AG20443 (cell line): ENCODE results near the gene SLC4A4.
A peak's percentile ranks its signal among the peaks of the same experiment; 100 is the strongest.

ENCODE experiments used
- DNase-seq: peaks from one replicate; pipeline ENCODE4 v3.0.0; 2012; ENCODE audit warnings: low spot score, mixed read lengths

The SLC4A4 gene

DNA sequence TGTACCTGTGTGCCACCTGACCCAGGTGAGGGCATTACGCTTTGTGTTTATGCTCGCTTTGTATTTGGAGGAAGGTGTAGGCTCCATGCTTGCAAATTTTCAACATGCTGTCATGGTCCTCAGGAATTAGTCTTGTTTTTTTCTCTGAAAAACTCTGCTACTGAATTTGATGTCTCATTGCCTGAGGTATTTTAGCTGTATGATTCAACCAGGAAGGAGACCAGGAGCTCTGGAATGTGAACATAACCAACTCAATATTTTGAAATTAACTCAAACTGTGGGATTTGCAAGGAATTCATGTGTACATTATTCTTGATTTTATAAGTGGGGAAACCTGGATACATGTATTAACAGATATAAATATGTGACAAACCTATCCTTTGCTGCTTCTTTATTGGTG lies 134.1 kb downstream of the SLC4A4 start:
- DNase-seq = peak; percentile 65

DNA sequence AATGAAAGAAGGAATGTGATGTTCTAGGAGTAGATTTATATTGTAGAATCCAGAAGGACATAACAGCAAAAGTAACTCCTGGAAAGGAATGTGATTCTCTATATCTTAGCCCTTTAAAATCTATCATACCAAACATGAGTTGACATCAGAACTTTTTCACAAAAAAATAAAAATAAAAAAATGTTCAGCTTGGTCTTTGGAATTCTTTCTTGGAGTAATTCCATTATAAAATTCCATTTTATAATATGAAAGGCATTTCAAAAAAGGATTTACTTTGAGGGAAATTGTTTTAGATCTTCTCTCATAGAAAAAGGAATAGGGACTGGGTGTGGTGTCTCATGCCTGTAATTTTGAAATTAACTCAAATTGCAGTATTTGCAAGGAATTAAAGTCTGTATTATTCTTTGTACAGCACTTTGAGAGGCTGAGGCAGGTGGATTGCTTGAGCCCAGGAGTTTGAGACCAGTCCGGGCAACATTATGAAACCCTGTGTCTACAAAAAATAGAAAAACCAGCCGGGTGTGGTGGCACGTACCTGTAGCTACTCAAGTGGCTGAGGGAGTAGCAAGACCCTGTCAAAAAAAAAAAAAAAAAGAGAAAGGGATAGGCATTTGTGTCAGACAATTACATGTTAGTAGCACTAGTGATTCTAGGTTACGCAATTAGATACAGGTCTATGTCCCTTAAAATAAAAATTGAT lies 134.9 kb downstream of the SLC4A4 start:
- DNase-seq = peak; percentile 11

DNA sequence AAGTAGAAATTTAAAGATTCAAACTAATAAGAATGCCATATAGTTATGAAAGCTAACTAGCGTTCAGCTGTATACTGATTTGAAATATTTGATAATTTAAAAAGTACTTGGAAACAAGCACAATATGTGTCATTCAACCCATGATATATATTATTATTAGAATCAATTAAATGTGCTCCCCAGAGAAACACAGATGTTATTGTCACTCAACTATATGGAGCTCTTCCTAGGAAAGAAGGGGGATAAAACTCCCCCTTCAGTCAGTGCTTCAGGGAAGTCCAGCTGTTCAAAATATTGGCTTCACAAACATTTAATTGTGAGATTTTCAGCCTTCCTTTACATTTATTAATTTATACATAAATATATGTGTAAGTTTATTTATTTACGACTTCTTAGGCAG lies 135.9 kb downstream of the SLC4A4 start:
- no peak for DNase-seq

DNA sequence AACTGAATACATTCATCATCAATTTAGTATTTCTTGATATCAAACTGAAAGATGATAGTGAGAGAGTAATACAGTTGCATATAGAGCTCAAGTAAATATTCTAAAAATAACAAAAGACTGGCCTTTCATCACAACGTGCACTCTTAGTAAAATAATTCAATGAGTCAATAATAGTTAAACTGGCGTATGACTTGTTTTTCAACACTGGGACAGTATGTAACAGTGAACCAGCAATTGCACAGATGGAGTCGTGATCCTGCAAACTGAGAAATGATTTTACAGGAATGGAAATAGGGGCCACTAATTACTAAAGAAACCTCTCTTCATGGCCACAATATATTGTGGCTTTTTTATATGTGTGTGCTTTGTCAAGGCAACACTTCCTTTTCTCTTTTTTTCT lies 137.4 kb downstream of the SLC4A4 start:
- DNase-seq = no peak

DNA sequence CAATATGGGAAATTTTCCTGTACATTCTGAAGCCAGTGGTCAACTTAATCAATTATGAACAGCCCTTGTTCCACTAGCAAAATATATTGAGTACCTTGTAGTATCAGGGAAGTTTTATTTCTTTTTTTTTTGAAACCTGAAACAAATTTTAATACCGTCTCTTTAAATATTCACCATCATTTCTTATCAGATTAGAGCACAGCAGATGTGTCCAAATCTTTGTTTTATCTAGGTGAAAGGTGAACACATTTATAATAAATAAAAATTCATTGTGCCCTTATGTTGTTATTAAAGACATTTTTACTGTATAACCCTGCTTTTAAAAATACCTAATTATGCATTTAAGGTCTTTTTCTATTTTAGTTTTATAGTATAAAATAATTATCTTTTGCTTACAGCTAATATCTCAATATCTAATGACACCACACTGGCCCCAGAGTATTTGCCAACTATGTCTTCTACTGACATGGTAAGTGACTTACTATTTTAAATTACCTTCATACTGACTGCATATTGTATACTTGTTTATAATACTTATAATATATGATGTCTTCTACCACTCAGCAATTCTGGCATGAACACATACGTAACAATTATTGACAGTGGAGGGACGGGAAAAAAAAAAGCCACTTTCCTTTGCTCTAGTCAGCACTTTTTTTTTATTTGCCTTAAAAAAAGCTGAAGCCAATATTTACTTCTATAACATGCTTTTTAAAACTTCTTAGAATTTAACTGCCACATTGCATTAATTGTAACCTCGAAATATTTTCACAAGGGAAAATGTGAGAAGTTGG lies 147.9 kb downstream of the SLC4A4 start:
- no peak for DNase-seq

DNA sequence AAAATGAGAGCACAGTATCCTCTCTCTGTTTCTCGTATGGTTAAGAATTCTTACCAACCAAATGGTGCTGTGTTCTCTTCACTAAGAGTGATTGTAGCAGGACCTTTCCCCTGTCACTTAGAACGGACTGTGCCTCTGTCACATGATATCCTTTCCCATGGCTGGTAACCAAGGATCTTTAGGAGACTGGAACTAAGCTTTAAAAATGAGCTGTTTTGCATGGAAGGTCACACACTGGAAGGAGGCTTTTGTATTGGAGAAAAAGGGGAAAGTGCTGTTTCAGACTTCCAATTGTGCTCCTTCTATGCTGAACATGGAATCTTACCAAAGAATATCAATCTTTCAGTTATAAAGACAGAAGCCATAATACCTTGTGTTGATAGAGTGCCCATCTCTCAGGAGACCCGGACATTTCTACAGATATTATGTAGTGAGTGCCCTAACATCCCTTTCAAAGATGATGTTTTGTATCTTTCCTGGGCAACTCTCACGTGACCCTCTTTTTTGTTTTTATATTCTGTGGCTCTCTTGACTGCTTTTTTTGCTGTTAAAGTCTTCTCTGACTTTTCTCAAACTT lies 148.6 kb downstream of the SLC4A4 start:
- DNase-seq = no peak

DNA sequence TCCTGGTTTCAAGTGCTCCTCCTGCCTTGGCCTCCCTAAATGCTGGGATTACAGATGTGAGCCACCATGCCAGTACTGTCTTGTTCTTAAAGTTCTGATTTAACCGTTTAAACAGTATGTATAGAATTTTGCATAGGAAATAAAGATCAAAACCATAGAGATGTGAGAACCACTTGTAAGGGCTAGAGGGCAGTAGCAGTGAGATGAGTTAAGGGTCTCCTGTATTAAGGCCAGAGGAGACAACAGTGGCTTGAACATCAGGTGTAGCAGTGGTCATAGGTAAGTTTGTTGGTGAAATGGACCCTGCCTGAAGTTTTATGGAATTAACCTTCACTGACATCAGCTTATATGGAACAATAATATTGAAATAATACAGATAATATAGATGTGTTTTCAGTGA lies 155.7 kb downstream of the SLC4A4 start:
- DNase-seq = no peak

DNA sequence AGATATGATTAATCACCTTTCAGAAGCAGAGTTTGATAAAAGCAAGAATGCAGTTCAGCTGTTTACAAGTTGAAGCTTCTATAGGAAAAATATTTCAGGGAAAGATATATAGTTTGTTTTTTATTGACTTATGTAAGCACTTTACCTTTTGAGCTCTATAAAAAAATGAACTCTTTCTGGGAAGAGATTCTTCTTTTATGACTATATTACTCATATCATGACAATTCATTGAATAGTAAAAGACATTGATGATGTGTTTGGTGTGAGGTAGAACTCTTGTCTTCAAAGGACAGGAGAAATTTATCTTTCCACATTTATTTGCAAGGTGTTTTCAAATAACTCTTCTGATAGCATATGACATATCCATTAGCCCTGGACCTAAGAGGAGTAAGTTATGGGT lies 156.6 kb downstream of the SLC4A4 start:
- DNase-seq = no peak

DNA sequence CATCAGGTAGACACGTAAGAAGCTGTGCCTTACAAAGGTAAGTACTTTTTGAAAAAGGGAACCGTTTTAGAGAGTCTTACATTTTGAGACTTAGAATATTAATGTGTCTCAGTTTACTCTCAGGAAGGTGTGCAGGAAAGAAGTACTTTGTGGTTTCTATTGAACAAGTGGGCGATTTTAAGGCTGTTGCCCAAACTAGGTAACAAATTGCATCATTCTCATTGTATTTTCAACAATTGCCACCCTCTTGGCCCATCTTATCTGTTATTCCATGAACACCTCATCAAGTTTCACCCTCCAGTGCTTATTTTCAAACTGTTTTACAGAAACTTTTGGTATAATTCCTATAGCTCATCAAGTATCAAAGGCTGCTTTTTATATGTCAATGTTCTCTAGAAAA lies 158.3 kb downstream of the SLC4A4 start:
- no peak for DNase-seq

DNA sequence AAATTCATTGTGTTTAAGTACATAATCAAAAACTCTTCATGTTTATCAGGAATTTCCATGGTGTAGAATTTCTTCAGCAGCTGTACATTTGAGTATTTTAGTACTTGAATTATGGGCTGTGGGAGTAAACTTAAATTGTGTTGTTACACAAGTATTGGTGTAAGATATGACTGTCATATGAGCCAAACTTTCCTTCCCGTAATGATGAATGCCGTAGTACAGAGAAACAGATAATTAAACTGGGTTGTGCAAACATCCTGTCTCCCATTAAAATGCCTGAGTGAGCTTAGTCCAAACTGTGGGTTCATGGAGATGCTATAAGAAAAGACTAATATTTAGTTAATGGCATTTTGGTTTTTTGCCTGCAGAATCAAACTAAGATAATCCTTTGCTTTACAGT lies 159.2 kb downstream of the SLC4A4 start:
- no peak for DNase-seq

DNA sequence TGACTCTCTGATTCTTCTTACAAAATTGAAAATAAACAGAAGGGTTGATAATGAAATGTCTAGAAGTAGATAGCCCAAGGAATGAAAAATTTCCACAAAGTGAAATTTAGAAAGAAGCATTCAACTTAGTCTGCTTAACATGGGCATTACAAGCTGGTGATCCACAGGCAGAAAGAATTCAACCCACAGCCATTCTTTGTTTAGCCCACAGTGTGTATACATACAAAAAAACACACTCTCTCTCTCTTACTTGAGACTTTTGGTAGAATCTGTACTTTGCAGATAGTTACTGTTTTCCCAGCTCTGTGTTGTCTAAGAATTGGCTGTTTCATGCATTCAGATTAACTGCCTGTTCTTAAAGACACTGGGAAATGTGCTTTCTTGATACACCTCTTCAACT lies 159.8 kb downstream of the SLC4A4 start:
- DNase-seq = no peak

DNA sequence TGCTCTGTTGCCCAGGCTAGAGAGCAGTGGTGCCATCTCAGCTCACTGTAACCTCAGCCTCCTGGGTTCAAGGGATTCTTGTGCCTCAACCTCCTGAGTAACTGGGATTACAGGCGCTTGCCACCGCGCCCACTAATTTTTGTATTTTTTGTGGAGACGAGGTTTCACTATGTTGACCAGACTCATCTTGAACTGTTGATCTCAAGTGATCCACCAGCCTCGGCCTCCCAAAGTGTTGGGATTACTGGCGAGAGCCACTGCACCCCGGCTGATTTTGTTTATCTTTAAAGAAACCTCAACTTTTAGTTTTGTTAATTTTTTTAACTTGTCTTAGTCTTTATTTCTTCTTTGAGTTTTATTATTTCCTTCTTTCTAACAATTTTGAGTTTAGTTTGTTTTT lies 163.2 kb downstream of the SLC4A4 start:
- DNase-seq = no peak

DNA sequence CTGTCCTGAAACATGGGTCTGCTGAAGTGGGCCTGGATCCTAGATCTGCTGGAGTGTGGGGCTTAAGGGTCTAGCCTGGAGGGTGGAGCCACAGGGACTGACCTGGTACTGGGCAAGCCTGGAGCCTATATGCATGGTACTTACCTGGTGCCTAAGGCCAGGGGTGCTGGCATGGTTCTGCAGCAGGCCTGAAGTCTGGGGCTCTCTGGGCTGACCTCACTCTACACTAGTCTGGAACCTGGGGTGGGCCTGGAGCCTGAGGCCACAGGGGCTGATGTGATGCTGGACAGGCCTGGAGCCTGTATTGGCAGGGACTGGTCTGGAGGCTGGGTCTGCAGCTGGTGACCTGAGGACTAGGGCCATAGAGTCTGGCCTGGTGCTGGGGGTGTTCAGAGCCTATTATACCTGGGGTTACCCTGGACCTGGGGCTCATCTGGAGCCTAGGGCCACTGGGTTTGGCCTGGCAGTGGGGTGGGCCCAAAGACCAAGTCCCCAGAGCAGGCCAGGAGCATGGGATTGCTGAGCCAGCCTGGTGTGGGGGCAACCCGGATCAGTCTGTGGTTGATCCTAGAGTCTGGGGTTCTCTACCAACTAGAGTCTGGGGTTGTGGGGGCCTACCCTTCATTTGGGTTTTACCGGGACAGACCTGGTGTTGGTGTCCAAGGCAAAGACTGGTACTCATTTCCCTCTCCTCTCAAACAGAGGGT lies 179.6 kb downstream of the SLC4A4 start:
- no peak for DNase-seq

DNA sequence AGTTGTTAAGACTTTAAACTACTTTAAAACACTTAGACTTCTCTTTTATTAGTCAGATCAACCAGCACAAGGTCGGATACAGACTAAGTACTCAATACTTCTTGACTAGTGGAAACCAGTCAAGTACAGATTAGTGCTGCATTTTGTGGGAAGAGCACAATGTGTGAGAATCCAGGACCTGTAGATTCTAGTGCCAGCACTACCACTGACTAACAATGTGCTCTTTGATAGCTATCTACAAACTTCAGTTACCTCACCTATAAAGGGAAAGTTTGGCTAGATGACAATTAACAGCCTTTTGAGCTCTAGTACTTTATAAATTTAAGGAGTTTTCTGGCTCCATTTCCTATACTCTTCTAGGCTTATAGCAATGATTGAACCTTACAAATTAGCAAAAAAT lies 181.5 kb downstream of the SLC4A4 start:
- no peak for DNase-seq

DNA sequence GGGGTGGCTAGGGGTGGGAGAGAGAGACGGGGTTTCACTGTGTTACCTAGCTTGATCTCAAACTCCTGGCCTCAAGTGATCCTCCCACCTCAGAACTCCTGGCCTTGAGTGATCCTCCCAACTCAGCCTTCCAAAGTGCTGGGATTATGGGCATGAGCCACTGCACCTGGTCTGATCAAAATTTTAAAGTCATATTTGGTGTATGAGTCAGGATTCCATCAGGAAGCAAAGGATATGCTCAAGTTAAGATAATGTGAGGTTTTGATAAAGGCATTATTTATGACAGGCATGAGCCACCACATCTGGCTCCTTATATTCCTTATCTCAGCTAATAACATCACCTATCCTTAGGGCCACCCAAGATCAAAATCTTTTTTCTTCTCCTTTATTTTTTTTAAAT lies 182.0 kb downstream of the SLC4A4 start:
- DNase-seq = no peak

DNA sequence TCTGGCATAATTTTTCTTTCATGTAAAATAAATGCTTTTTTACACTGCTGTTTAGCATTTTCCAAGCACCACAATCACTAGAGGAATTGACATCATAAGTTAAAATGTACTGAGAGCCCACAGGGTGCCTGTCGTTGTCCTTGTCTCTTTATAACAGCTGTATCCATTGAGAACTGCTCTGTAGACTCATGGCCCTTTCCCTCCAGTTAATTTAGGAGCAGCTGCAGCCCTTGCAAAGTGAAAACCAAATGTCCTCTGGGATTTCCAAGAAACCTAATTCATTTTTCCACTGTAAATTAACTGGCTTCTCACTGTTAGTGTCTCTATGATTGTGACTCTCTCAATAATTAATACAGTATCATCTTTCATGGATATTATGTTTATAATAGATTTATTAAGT lies 185.9 kb downstream of the SLC4A4 start:
- no peak for DNase-seq

DNA sequence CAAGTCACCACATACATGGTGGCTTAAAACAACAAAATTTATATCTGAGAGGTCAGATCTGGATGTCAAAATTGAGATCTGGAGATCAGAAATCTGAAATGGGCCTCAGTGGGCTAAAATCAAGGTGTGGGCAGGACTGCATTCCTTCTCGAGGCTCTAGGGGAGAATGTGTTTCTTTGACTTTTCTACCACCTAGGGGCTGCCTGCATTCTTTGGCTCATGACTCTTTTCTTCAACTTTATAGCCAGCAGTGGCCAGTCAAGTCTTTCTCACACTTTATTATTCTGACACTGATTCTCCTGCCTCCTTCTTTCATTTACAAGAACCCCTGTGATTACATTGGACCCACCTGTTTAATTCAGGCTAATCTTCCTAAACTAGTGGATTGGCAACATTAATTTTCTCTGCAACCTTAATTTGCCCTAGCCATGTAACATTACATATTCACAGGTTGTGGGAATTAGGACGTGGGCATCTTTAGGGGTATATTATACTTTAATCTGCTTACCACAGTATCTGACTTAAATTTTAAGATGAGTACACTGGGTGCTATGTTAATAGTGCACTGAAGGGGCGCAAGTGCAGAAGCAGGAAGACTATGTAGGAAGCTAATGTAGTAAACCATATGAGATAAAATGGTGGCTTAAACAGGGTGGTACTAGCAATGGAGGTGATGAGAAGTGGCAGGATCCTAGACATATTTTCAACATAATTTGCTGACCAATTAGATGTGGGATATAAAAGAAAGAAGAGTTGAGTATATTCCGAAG lies 188.0 kb downstream of the SLC4A4 start:
- no peak for DNase-seq

DNA sequence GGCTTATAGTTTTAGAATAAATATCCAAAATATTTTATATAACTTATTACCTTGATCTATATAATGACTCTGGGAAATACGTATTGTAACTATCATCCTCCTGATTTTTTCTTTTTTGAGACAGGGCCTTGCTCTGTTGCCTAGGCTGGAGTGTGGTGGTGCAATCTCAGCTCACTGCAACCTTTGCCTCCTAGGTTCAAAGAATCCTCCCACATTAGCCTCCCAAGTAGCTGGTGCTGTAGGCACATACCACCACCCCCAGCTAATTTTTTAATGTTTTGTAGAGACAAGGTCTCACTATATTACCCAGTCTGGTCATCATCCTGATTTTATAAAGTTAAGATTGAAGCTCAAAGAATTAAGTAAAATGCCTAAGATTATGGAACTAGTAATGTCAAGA lies 193.6 kb downstream of the SLC4A4 start:
- DNase-seq = no peak

DNA sequence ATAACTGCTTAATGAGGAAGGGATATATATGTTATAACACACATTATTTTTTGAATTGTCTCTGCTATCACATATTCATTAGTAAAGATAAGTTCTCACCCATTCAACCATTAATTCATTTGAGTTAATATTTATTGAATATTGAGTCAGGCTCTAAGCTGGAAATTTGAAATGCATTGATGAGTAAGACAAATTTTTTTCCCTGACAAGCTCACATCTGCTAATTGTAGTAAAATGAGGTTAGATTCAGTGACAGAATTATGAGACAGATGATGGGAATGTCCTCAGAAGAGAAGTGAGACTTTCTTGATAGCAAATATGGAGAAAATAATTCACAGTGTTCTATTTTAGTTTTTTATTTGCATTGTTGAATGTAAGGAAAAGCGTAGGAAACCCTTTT lies 194.3 kb downstream of the SLC4A4 start:
- DNase-seq = no peak

DNA sequence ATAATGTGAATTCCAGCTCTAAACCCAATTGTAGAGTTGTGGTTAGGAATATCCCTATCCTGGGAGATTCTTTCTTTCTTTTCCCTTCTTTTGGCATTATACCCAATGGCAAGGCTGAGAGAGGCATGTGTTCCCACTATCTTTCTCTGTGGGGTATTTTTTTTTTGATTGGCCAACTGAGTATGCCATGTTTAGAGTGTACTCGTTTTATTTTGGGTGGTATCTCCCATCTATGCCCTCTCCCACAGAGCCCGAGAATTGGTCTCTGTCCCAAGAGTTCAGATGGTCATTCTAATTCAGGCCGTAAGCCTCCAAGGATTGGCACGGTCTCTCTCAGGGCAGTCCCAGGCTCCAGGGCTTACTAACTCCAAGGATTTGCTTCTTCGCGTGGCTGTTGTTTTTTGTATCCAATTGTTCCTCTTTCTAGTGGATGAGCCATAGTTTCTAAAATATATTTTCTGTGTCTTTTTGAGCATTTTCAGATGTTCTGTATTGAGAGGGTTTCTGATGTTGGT lies 198.8 kb downstream of the SLC4A4 start:
- DNase-seq = no peak

DNA sequence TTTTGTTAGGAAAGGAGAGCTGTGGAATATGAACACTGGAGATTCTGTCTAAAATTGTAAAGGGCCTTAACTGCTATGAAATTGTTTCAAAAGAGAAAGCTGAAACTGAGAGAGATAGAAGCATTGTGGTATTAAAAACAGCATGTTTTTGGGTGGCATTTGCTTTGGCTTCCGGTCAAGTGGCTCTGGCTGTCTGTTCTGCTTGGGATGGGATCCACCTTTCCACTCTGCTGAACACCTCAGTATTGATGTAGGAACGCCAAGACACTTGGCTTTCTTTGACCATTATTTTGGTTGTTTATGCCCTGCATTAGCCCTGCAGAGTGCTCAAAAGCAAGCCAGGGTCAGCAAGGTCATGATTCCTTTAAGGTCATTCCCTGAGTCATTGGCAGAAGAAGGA lies 199.7 kb downstream of the SLC4A4 start:
- no peak for DNase-seq

DNA sequence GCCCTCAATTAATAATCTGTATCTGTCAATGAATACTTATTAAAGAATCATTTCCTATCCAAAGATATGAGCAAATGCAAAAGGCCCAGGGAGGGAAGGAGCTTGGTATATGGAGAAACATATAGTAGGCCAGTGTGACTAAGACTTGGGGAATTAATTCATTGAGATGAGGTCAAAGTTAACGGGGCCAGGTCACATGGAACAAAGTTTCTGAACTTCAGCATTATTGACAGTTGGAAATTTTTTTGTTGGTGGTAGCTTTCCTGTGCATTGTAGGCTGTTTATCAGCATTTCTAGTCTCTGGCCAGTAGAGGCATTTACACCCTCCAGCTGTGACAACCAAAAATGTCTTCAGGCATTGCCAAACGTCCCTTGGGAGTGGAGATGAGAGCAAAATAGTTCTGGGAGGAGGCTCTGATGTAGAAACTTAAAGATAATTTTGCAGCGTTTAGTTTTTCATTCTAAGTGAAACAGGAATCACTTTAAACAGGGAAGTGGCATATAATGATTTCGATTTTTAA lies 202.0 kb downstream of the SLC4A4 start:
- DNase-seq = no peak
